ENCODE results near the gene SV2C.

DNA sequence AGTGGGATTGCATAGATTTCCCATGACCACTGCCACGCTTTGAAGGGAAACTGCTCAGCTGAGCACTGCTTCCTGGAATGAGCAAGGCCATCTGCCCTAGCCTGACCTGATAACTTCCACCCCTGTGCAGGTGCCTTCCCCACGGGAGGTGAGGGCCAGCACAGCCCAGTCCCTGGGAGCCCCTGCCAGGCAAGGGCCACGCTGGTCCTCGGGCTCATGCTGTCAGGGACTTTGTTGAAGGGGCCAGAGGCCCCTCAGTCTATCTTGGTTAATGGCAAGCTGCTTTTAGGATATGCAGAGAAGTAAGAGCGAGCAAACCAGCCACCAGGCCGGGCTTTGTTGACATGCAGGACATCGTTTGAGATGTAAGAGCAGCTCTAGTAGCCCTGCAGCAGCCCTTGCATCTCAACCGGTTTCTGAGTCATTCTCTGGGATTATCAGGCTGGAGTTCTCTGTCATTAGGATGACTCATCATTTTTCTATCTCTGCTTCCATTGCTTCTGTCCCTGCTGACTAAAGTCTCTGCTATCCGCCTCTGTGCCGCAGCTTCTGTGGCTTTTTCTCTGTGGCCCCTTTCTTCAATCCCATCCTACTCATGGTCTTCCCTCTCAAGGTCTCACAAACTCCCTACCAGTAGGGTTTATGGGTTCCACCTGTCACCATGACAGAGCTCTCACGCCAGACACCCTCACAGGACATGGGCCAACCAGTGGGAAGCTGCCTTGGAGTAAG is 289.3 kb downstream of the SV2C start:
- TF ChIP-seq, protein P1, sequence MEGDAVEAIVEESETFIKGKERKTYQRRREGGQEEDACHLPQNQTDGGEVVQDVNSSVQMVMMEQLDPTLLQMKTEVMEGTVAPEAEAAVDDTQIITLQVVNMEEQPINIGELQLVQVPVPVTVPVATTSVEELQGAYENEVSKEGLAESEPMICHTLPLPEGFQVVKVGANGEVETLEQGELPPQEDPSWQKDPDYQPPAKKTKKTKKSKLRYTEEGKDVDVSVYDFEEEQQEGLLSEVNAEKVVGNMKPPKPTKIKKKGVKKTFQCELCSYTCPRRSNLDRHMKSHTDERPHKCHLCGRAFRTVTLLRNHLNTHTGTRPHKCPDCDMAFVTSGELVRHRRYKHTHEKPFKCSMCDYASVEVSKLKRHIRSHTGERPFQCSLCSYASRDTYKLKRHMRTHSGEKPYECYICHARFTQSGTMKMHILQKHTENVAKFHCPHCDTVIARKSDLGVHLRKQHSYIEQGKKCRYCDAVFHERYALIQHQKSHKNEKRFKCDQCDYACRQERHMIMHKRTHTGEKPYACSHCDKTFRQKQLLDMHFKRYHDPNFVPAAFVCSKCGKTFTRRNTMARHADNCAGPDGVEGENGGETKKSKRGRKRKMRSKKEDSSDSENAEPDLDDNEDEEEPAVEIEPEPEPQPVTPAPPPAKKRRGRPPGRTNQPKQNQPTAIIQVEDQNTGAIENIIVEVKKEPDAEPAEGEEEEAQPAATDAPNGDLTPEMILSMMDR (IDR thresholded peaks at IDR 0.05), result no peak
- no peak for TF ChIP-seq POLR2A (IDR thresholded peaks at IDR 0.05)
